GM15510 (cell line): ENCODE data around the gene GPR6.

Experiments used
- POLR2A ChIP-seq: IDR thresholded peaks from 3 replicates; pipeline ENCODE4 v1.6.1; 2011; ENCODE audit warnings: borderline replicate concordance; ENCODE audit not compliant: insufficient read length; ENCODE audit errors: extremely low read depth

The GPR6 gene

DNA sequence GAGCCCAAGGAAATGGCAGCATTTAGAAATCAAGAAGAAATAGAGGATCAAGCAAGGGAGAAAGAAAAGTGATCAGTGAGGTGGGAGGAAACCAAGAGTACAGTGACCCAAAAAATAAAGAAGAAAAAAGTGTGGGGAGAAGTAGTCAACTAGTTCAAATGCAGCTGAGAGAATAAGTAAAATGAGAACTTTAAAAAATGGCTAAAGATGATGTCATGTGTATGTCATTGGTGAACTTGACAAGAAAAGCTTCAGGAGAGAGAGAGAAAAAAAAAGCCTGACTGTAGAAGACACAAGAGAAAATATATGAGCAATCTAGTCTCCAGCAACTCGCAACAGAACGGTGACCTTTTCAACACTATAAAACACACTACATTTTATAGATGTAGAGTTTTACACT, 6.3 kb downstream of the GPR6 start:
- no peak for TF ChIP-seq POLR2A

DNA sequence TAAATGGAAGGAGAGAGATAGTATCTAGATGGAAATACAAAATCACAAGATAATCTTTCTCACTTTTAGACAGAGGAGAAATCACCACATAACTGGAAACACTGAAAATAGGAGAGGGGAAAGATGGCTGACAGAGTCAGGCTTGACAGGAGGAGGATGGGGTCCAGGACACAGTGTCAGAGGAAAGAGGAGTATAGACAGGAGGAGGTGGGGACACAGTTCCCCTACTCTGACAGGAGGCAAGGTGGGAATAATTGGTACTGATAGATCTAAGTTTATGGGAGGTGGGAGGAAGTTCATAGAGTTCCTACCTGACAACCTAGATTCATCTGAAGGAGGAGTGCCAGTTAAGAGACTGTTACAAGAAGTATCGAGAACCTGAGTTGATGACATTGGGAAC, 9.1 kb downstream of the GPR6 start:
- TF ChIP-seq POLR2A: no peak

DNA sequence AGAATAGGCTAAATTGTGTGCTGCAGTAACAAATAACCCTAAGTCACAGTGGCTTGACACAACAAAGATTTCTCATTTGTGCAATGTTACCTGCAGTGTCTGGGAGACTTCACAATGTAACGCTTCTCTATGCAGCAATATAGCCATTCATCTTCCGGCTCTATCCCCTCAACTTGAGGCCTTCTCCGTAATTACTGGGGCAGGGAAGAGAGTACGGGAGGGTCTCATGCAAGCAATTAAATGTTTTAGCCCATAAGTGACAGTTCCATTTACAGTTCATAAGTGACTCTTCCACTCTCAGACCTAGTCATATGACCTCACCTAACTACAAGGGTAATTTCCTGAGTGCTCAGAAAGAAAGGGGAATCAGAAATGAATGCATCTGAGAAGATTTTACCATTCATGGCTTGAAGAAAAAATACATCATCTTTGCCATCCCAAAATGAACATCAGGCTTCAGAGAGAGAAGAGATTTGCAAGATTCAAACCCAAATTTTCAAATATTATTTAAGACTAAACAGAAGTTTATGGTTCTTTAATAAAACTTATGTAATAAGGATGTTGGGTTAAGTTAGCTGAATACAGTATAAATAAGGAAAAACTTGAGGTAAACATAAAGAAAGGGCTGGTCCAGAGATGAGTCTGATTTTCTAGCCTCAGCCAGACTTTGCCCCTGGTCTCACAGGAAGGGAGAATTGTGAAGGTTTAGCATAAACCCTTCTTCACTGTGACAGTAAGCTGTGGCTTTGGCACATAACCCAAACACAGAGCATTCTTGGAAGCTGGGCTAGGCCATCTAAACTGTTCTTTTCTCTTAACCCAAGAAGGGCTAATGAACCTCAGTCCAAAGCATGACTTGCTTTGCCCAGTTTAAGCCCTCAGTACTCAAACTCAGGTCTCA, 13.3 kb downstream of the GPR6 start:
- no peak for TF ChIP-seq POLR2A

DNA sequence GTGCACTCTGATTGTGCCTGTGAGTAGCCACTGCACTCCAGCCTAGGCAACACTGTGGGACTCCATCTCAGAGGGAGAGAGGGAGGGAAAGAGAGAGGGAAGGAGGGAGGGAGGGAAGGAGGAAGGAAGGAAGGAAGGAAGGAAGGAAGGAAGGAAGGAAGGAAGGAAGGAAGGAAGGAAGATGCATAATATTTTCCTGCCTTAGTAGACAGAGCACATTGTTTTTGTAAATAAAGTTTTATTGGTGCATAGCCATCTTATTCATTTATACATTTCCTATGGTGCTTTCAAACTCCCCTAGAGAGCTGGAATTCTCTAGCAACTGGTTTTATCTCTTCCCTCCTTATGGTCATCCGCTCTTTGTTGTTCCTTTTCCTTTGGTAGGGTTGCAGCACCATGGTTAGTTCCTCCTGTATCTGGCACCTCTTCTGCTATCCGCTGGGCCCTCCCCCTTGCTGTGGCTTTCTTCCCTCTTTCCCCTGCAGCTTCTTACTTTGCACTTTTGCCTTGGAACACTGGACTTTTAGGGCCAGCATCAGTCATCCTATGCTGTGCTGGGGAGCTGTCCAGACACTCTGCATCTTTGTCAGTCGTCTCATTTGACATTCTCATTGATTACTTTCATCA, 20.2 kb downstream of the GPR6 start:
- TF ChIP-seq POLR2A: no peak

DNA sequence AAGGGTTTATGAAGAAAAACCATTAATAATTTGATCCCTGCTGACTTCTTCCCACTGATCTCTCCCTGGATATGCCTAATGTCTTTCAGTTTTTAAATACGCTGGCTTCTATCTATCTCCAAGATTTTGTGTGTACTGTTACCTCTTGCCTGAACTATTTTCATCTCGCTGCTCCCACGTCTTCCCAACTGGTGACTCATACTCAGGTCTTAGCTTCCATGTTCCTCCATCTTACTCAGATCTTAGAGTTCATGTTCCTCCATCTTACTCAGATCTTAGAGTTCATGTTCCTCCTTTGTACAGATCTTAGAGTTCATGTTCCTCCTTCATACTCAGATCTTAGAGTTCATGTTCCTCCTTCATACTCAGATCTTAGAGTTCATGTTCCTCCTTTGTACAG, 21.6 kb downstream of the GPR6 start:
- no peak for TF ChIP-seq POLR2A

DNA sequence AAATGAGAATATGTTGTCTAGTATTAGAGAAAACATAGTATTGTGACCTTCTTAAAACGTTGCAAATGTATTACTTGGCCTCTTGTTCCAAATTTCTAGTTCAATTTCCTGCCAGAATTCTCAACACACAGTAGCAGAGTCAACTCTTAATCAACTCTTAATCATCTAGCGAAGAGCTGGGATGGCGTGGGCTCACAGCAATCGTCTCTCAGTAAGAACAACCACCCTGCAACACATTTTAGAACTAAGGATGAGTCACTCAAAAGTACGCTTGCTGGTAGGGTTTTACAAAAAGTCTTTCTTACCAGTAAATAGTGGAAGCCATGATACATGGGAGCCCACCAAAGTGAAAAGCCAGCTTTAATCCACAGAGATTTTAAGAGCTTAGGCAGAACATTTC, 24.6 kb downstream of the GPR6 start:
- TF ChIP-seq POLR2A: no peak

DNA sequence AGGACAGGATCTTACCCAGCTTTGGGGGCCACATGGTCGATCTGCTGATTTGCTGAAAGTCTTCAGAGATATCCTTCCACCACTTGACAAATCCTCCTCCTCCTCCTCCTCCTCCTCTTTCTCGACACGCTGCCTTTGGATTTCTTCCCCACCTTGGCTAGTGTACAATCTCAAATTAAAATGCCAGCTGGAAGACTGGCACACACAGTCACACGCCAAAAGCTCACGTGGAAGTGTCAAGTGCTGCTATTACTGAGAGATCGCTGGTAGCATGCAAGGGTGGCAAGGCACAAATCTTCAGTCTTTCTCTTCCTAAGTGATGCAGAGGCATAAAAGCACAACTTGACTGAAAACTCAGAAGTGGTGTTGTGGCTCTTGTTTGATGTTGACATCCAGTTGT, 35.3 kb downstream of the GPR6 start:
- TF ChIP-seq POLR2A: no peak

DNA sequence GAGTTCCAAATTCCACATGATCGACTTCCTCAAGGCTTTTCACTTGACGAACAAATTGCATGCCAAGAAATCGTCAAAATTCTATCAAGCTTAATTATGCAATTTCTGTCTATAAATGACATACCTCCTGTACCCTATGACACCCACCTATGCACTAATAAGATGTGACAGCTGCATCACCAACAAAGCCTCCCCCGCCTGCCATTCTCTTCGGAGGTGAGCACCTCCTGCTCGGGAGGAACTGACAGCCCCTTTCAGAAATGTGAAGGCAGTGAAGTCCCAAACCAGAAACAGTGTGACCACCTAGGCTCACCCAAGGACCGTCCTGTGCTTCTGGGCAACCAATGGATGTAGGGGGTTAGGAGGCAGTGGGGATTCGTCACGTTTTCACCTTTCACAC, 37.1 kb downstream of the GPR6 start:
- no peak for TF ChIP-seq POLR2A

DNA sequence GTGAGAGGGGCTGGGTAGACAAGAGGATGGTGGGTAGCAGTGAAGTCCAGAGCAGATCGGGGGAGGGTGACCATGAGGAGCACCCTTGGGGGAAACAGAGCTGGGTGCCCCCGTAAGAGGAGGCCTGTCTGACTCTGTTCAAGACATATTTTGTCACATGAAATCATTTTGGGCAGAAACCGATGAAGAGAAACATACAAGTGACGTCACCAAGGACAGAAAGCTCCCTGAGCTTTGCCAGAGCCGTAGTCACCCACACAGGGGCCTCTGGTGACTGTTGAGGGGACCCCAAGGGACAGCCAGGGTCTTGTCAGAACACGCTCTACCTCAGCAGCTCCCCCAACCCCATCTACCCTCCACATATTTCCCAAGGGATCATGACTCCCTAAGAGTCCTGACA, 39.2 kb downstream of the GPR6 start:
- no peak for TF ChIP-seq POLR2A

DNA sequence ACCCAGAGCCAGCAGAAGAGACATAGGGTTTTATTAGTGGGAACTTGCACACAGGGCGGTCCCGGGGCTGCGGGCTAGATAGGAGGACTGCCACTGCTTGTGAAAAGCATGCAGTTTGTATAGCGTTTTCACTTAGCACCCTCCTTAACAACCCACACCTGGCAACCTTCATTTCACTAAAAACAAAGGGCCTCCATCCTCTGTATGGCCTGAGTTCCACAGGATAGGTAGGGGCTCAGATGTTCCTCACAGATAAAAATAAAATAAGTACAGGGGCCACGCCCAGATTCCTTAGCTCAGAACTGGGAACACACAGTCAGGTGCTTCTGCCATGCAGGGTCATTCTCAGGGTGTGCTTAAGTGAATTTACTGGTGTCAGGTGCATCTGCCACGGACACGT, 39.8 kb downstream of the GPR6 start:
- no peak for TF ChIP-seq POLR2A

DNA sequence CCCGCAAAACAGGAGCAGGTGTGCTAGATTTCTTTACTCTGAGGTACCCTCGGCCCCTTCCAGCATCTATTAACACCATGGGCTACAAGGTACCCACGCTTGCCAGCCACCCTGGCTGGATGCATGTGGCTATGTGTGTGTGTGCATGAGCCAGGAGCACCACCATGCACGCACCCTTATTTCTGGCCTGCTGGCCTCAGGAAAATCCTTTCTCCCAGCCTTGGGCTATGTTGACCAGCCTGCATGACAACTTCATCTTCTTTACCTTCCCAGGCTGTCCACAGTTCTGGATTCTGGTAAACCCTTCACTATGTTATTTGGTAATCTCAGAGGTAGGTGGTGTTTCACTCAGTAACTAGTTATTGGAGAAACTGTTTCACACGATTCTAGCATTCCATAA, 40.4 kb downstream of the GPR6 start:
- TF ChIP-seq POLR2A: no peak

DNA sequence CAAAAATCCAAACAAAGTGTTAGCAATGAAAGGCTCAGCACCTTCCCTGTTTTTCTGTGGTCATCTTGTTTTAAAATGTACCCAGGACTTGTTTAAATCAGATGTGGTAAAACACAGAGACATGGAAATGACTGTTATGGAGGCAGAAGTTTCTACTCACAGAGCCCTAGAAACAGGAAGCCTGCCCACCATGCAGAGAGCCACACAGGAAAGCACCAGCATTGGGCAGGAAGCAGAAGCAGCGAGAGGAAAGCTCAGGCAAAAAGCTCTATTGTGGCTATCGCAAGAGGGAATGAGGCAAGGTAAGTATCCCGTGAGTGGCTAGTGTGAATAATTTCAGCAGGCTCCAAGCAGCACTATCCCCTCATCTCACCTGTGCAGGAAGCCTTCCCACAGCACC, 42.8 kb downstream of the GPR6 start:
- no peak for TF ChIP-seq POLR2A

DNA sequence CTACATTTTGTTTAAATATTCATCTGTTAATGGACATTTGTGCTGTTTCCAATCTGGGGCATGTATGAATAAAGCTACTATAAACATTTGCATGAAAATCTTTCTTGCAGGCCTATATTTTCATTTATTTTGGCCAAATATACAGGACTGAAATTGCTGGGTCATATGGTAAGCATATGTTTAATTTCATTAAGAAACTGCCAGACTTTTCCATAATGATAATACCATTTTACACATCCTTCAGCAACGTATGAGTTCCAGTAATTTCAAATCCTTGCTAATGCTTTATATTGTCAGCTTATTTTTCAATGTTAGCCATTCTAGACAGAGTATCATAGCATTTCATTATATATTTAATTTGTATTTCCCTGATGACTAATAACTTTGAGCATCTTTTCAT, 51.0 kb downstream of the GPR6 start:
- TF ChIP-seq POLR2A: no peak
